MCF 10A (cell line): ENCODE results near the gene VAV2. TPM values are rescaled to one million over a fixed set of nuclear protein-coding genes. Genes with fewer than 3 reads are reported as not detected.
"Not testable (repeated sequence)": the region's sequence is repeated elsewhere in the genome, so short reads cannot be mapped to it uniquely, and the experiment has no call there.

Experiments
- BruUV-seq: library from RNA; stranded (reverse); fragments of 400-500 nt; replicated peaks from 2 replicates; lab custom pipeline; 2021; lab: Mats Ljungman, UMichigan
- CTCF ChIA-PET: fragments of 300-600 bp; sonication (Branson Sonifier 250); formaldehyde crosslinking; extraction: SDS; loops from one replicate; lab custom pipeline; 2021; ENCODE audit warnings: antibody characterized with exemption, inconsistent platforms; lab: Yijun Ruan, JAX
- POLR2A ChIA-PET: fragments of 300-600, 350-650 bp; sonication (Branson Sonifier 250); formaldehyde crosslinking; extraction: SDS; loops from one replicate; lab custom pipeline; 2020; ENCODE audit warnings: antibody characterized with exemption, inconsistent platforms; lab: Yijun Ruan, JAX
- DNase-seq: peaks from one replicate; pipeline ENCODE4 v3.0.0-alpha.2; 2018; ENCODE audit not compliant: unreplicated experiment
- H3K27ac Mint-ChIP-seq: one replicate; pipeline ENCODE4 v1.8.0; 2022; ENCODE audit warnings: mild to moderate bottlenecking, low read depth, mixed read lengths; ENCODE audit not compliant: unreplicated experiment
- H3K27me3 Mint-ChIP-seq: one replicate; pipeline ENCODE4 v1.8.0; 2022; ENCODE audit warnings: mixed read lengths; ENCODE audit not compliant: insufficient read depth, unreplicated experiment
- H3K36me3 Mint-ChIP-seq: one replicate; pipeline ENCODE4 v1.8.0; 2022; ENCODE audit warnings: mild to moderate bottlenecking, moderate library complexity, mixed read lengths; ENCODE audit not compliant: insufficient read depth, unreplicated experiment
- H3K4me1 Mint-ChIP-seq: one replicate; pipeline ENCODE4 v1.8.0; 2022; ENCODE audit warnings: mixed read lengths; ENCODE audit not compliant: insufficient read depth, unreplicated experiment
- H3K4me3 Mint-ChIP-seq: one replicate; pipeline ENCODE4 v1.8.0; 2022; ENCODE audit warnings: mild to moderate bottlenecking, moderate library complexity, mixed read lengths; ENCODE audit not compliant: unreplicated experiment
- H3K9me3 Mint-ChIP-seq: one replicate; pipeline ENCODE4 v1.8.0; 2022; ENCODE audit warnings: mixed read lengths; ENCODE audit not compliant: unreplicated experiment
- intact Hi-C: fragments of 100-400 bp; cut with micrococcal nuclease; formaldehyde crosslinking; loops from 2 replicates; pipeline ENCODE4 v1.14.1; 2022
- total RNA-seq: library from RNA; stranded (reverse); gene quantifications from 2 replicates; pipeline ENCODE4 v1.2.3, GENCODE V29; 2022
- TF ChIP-seq, protein P1 (sequence below): fragments of 200-600 bp; IDR thresholded peaks from one replicate; pipeline ENCODE4 v1.8.0; 2022; ENCODE audit warnings: antibody characterized with exemption, mild to moderate bottlenecking; ENCODE audit not compliant: unreplicated experiment

Gene VAV2
- total RNA-seq, 1 experiment from 2014 or later: 31.0 TPM

DNA sequence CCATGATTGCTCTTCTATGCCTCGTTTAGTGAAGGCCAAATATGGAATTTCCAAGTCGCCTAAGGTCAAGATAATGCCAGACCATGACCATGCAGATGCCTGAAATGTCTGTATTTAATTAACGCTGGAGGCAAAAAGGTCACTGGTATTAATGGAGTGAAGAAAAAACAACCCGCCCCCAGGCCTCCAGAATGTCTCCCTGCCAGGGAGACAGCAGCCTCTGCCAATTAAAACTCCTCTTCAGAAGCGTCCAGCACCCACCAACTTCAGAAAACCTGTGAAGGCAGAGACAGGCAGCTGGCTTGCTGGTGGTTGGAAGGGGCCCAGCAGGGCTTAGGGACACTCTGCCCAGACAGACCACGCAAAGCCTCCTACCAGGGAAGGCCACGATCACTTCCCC, 94.4 kb downstream of the VAV2 start:
- CTCF ChIA-PET: no interaction called here
- Mint-ChIP-seq H3K27ac (no peak overlapping the region), H3K27me3 (no peaks in the 10 kb centered on the region), H3K4me1 (no peaks in the 10 kb centered on the region), H3K4me3 (no peak overlapping the region), H3K9me3 (no peaks in the 10 kb centered on the region), H3K36me3 (peaks cover 5% of the 10 kb centered on the region)
- DNase-seq: no peak
- TF ChIP-seq, protein P1, sequence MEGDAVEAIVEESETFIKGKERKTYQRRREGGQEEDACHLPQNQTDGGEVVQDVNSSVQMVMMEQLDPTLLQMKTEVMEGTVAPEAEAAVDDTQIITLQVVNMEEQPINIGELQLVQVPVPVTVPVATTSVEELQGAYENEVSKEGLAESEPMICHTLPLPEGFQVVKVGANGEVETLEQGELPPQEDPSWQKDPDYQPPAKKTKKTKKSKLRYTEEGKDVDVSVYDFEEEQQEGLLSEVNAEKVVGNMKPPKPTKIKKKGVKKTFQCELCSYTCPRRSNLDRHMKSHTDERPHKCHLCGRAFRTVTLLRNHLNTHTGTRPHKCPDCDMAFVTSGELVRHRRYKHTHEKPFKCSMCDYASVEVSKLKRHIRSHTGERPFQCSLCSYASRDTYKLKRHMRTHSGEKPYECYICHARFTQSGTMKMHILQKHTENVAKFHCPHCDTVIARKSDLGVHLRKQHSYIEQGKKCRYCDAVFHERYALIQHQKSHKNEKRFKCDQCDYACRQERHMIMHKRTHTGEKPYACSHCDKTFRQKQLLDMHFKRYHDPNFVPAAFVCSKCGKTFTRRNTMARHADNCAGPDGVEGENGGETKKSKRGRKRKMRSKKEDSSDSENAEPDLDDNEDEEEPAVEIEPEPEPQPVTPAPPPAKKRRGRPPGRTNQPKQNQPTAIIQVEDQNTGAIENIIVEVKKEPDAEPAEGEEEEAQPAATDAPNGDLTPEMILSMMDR: no peak
- BruUV-seq: no TSS peak
- intact Hi-C loops: no loop called here
- POLR2A ChIA-PET: interaction anchor here (0.6 kb wide), 1 partner anchor 16 kb away, joined by 3 read pairs; no protein-coding TSS in a partner anchor

DNA sequence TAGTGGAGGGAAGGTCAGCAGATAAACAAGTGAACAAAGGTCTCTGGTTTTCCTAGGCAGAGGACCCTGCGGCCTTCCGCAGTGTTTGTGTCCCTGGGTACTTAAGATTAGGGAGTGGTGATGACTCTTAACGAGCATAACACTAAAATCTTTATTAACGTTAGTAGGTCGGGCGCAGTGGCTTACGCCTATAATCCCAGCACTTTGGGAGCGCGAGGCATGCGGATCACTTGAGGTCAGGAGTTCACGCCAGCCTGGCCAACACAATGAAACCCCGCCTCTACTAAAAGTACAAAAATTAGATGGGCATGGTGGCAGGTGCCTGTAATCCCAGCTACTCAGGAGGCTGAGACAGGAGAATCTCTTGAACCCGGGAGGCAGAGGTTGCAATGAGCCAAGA, 96.1 kb downstream of the VAV2 start:
- H3K27ac Mint-ChIP-seq, DNase-seq, H3K4me1 Mint-ChIP-seq, BruUV-seq, POLR2A ChIA-PET, H3K36me3 Mint-ChIP-seq, H3K9me3 Mint-ChIP-seq, H3K4me3 Mint-ChIP-seq, intact Hi-C loops, H3K27me3 Mint-ChIP-seq: not testable (repeated sequence)
- CTCF ChIA-PET: interaction anchor here (0.6 kb wide), 1 partner anchor 21 kb away, joined by 3 read pairs; no protein-coding TSS in a partner anchor

DNA sequence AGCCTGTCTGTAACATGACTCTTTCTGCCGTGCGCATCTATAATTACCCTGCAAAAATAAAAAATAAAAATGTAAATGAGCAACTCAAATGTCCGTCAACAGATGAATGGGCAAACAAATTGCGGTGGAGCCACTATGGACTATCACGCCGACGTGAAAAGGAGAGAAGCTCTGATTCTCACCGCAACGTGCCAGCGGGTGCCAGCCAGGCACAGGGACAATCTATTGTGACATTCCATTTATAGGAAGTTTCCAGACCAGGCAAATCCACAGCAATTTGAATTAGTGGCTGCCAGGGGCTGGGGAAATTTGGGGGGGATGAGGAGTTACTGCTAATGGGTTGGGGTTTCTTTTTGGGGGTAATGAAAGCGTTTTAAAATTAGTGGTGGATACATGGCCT, 96.8 kb downstream of the VAV2 start:
- Mint-ChIP-seq H3K27ac (no peak overlapping the region), H3K36me3 (peaks cover 5% of the 10 kb centered on the region), H3K27me3 (no peaks in the 10 kb centered on the region), H3K9me3 (no peaks in the 10 kb centered on the region), H3K4me1 (no peaks in the 10 kb centered on the region), H3K4me3 (no peak overlapping the region)
- TF ChIP-seq, protein P1: no peak
- POLR2A ChIA-PET: no interaction called here
- BruUV-seq: no TSS peak
- DNase-seq: no peak
- CTCF ChIA-PET: no interaction called here
- intact Hi-C loops: no loop called here

DNA sequence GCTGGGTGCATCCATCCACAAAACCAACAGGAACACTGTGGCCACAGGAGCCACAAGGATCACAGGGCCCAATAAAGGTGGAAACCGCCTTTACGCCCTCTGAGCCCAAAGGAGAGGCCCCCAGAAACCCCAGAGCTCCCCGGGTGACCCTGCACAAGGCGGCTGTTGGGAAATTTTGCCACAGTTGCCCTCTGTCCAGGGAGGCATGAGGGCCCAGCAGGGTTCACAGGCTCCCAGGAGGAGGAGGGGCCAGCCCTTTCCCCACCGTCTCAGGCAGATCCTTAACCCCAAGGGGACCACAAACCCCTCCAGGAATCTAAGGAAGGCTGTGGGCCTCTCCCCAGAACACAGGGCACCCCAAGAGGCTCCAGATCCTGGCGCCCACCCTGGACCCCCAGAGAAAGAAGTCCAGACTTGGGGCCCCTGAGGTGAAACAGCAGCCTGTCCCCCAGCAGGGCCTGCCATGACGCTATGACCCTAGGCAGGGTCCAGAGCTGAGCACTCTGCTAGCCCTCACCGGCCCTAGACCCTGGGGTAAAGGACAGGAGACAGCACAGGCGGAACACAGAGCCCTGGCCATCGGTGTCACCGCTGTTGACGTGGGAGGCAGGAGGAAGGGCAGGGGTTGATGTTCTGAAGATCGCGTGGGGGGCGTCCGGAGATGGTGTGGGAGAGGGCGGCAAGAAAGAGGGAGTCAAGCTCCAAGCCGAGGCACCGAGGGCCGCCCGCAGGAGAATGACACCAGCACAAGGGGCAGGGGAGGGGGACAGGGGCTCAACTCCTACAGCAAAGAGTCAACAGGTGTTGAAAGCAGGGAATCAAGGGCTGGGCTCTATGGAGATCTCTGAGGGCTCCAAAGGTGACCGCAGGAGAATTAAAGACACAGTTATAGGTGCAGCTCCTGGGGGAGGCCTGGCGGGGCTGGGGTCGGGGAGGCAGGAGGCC, 97.5 kb downstream of the VAV2 start:
- H3K4me1 Mint-ChIP-seq: peaks cover 3% of the 10 kb centered on the region
- DNase-seq: no peak
- no TSS peak for BruUV-seq
- H3K36me3 Mint-ChIP-seq: peaks cover 5% of the 10 kb centered on the region
- no peaks in the 10 kb centered on the region for H3K27me3 Mint-ChIP-seq
- no peaks in the 10 kb centered on the region for H3K9me3 Mint-ChIP-seq
- ChIA-PET CTCF (no interaction called here), POLR2A (no interaction called here)
- intact Hi-C loops: no loop called here
- no peak overlapping the region for H3K4me3 Mint-ChIP-seq
- no peak overlapping the region for H3K27ac Mint-ChIP-seq
- TF ChIP-seq, protein P1: no peak
